HG02943 (cell line): ENCODE data around the gene MYO18A.
"Not testable (repeated sequence)": the region's sequence is repeated elsewhere in the genome, so short reads cannot be mapped to it uniquely, and the experiment has no call there.

Experiments used
- ATAC-seq: cut with Tn5 transposase; IDR thresholded peaks from one replicate; pipeline ENCODE4 v1.9.1; 2021; ENCODE audit warnings: mild to moderate bottlenecking, low read depth, moderate library complexity; ENCODE audit not compliant: unreplicated experiment

Gene MYO18A

GRCh38 chr17:29148790-29149430, 31.3 kb downstream of the MYO18A start:
- ATAC-seq = peak; percentile 68

DNA sequence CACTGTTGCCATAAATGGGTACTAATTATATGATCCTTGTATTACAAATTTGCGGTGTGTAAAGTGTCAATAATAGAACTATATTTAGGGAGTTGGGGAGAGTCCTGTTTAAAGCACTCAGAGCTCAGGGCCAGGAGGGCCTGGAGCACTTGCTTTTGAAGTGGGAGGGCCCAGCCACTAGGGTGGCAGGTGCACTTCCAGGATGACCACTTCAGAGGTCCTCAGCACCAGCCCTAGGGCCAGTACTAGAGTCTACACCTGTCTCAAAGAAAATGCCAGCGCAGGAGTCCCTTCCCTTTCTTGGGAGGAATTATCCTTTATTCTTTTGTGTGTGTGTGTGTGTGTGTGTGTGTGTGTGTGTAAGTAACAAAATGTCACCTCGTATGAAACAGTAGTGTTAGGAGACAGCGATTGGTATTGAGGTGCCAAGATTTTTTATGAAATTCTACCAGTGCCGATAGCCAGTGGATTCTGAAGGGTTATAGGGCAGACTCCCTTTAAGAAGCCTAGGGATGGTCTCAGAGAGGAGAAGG, 31.9 kb downstream of the MYO18A start:
- no peak for ATAC-seq

- no peak for ATAC-seq
These were observed 32.5 kb downstream of the MYO18A start for GRCh38 chr17:29147682-29148081.

DNA sequence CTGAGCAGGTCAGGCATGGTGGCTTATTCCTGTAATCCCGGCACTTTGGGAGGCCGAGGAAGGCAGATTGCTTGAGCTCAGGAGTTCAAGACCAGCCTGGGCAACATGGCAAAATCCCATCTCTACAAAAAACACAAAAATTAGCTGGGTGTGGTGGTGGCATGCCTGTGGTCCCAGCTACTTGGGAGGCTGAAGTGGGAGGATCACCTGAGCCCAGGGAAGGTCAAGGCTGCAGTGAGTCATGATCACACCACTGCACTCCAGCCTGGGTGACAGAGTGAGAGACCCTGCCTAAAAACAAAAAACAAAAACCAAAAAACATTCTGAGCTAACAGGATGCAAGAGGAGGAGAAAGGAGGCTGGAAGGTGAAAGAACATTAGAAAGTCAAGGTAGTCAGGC, 33.0 kb downstream of the MYO18A start:
- not testable (repeated sequence) for ATAC-seq

GRCh38 chr17:29146369-29146972, 33.7 kb downstream of the MYO18A start:
- ATAC-seq = no peak

- ATAC-seq = no peak
These were observed 34.7 kb downstream of the MYO18A start for GRCh38 chr17:29145289-29146073.

GRCh38 chr17:29143894-29144293, 36.3 kb downstream of the MYO18A start:
- no peak for ATAC-seq

- no peak for ATAC-seq
These were observed 38.7 kb downstream of the MYO18A start for GRCh38 chr17:29141514-29141876.

DNA sequence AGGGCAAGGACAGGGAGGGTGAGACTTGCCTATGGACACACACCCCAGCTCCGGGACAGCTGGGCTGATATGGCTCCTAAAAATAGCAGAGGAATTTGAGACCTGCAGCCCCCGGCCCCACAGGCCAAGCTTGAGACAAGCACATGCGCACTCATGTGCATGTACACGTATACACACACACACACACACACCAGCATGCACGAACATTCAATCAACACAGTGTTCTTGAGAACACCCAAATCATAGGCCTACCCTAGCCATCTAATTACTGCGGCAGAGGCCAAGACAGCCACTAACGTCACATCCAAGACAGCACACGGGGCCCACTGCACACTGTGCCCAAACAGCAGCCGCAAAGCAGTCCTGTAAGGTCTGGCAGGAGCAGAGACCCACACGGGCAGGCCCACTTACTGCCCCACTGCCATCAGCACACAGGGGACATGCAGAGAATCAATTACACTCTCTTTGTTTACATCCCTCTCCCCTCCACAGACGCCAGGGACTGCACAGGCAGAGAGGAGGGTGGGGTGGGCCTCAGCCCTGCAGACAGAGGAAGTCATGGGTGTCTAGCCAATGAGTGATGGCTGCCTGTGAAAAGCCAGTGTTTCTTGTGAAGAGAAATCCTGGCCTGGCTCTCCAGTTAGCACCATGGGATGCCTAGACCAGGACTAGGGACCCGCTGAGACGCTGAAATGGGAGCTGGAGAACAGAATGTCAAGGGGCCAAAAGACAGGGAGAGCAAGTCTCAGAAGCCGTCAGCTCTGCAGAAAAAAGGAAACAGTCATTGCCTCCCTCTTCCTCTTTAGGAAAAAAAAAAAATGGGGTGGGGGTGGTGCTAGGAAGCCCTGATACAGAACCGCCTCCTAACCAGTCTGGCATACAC, 39.3 kb downstream of the MYO18A start:
- ATAC-seq = no peak

DNA sequence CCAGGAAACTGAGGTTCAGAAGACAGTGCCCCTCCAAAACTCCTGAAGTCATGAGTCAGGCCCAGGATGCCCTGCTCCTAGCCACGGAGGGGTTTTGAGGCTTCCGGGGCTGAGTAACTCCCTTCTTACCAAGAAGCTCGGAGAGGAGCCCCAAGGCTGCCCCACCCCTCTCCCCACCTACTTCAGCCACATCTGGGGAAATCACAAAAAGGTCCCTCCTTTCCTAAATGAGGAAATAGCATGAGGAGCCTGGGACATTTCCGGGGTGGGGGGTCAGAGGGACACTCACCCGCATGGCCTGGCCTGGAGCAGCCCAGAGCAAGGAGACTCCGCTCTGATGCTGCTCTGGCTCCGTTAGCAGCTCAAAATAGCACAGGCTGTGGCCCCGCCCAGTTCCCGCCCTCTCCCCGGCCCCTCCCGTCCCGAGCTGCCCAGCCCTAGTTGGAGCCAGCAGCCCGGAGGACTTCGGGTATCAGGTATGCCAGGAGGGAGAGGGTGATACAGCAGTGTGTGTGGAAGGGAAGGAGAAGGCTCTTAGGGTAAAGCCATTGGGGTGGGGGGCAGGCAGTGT, 40.1 kb downstream of the MYO18A start:
- no peak for ATAC-seq

DNA sequence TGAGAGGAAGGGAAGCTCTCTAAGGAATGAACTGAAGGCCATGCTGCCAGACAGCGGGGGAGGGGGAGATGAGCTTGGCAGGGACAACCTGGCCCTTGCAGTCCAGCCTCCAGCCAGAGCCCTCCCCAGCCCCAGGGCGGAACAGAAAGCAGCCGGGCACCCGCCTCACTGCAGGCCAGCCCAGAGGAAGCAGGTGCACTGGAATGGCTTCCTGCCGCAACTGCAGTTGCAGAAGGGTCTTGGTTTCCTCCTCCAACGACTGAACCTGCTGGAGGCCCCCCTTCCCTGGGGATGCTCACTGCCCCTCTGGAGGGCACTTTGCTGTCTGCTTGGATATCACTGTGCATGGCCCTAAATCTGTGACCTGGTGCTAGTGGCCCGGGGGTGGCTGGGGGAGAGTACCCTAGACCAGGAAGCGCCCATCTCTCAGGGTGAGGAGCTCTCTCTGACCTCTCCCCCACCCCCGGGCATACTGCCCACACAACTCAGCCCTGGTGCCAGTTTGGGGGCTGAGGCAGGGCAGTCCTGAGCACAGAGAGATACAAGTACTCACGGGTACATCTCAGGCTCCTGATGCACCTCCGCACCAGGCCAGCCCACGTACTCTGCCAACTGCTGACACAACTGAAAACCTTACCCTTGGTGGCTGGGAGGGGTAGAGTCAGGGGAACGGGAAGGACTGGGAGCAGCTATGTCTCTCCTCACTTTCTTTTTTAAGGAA, 41.1 kb downstream of the MYO18A start:
- ATAC-seq = no peak

- ATAC-seq = no peak
These were observed 41.8 kb downstream of the MYO18A start for GRCh38 chr17:29138184-29138955.

GRCh38 chr17:29136998-29137730, 43.0 kb downstream of the MYO18A start:
- no peak for ATAC-seq

- ATAC-seq = no peak
These were observed 44.7 kb downstream of the MYO18A start for GRCh38 chr17:29135464-29135863.

- ATAC-seq = no peak
These were observed 47.0 kb downstream of the MYO18A start for GRCh38 chr17:29133121-29133713.

DNA sequence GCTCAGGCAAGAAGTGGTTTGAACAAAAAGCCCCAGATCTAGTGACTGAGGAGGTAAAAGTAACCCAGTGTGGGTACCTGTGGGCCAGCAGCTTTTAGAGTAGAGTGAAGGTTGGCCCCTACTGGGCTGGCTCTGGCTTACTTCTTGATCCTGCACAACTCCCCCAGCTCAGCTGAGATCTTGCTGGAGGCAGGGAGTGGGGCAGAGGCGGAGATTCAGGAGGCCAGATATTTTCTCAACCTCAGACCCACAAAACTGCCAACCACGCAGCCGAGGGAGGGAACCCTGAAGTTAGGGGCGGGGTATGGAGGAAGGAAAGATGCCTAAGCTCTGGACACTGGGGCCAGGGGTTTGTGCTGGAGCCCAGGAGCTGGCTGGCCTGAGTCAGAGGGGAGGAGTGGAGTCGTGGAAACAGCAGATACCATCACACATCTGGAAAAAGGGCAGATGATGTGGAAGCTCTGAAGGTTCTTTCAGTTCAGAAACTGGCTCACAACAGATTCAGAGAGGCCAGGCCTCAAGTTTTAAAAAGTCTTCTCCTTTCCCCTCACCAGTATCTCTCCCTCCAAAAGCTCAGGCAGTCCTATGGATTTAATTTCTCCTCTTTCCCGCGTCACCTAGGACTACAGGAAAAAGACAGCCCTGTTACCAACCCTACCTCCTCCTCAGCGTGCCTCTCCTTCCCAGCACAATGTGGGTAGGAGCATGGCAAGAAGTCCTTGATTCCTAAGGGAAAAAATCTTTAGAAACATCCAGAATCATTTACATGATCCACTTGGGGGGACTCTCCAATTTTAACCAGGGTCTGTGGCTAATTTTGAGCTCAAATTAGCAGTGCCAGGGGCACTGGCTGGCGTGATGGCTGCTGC, 48.1 kb downstream of the MYO18A start:
- no peak for ATAC-seq

DNA sequence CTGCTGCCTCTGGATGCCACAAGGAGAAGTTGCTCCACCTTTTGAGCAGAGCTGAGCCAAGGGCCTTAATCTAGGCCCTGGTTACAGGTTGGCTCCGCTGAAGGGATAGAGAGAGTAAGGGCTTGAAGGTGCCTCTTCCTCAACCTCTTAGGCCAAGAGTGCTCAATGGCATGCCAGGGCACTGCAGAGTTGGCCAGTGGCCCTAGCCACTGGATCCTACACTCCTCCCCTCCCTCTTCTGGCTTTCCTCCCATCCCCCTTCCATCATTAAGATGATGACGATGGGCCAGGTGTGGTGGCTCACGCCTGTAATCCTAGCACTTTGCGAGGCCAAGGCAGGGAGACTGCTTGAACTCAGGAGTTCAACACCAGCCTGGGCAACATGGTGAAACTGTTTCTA, 50.5 kb downstream of the MYO18A start:
- ATAC-seq = no peak
